HUES6 (cell line): ENCODE results near the gene GRN.

Experiments used
- H3K27ac ChIP-seq: 2 replicates; pipeline ENCODE4 v1.7.0; 2013; ENCODE audit warnings: low read depth, mild to moderate bottlenecking, low read length, inconsistent platforms
- H3K27me3 ChIP-seq: 2 replicates; pipeline ENCODE4 v1.6.1; 2013; ENCODE audit warnings: low read length; ENCODE audit not compliant: control insufficient read depth, insufficient read depth
- H3K36me3 ChIP-seq: 2 replicates; pipeline ENCODE4 v1.6.1; 2013; ENCODE audit warnings: low read length; ENCODE audit not compliant: control insufficient read depth, insufficient read depth
- H3K4me1 ChIP-seq: 2 replicates; pipeline ENCODE4 v1.6.1; 2013; ENCODE audit warnings: low read length; ENCODE audit not compliant: control insufficient read depth, insufficient read depth
- H3K4me3 ChIP-seq: 2 replicates; pipeline ENCODE4 v1.5.1; 2013; ENCODE audit warnings: low read depth, low read length
- H3K9ac ChIP-seq: one replicate; pipeline ENCODE4 v1.6.1; 2013; ENCODE audit warnings: mild to moderate bottlenecking, low read length
- H3K9me3 ChIP-seq: 2 replicates; pipeline ENCODE4 v1.6.1; 2013; ENCODE audit warnings: low read depth, low read length; ENCODE audit not compliant: control insufficient read depth, insufficient read depth

GRN gene

GRCh38 chr17:44376779-44377178 is 31.7 kb downstream of the GRN start:
- H3K9me3 ChIP-seq, result no peaks in the 10 kb centered on the region
- H3K4me3 ChIP-seq, result no peak overlapping the region
- peaks cover 17% of the 10 kb centered on the region for H3K4me1 ChIP-seq
- H3K27me3 ChIP-seq, result no peaks in the 10 kb centered on the region
- no peak overlapping the region for H3K9ac ChIP-seq
- no peaks in the 10 kb centered on the region for H3K36me3 ChIP-seq
- no peak overlapping the region for H3K27ac ChIP-seq

DNA sequence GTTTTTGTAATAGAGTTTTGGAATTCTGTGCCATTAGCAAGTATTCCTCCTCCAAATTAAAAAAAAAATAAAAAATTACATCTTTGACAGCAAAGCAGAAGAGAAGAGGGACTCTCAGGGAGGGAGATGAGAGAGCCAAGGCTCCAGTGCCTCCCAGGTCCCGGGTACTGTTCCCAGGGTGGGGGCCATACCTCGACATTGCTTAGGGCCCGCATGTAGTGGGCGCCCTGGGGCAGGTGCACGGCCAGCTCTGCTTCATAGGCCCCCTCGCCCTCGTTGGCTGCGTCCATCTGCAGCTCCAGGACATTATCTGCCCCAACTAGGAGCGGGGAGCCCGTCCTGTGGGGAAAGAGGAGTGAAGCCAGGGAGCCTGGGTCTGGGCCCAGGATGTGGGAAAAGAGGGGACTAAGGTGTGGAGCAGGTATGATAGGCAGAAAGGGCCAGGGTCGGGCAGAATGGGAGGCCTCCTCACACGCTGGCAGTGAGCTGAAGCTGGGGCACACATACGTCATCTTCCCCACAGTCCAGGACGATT is 33.1 kb downstream of the GRN start:
- no peaks in the 10 kb centered on the region for H3K9me3 ChIP-seq
- no peak overlapping the region for H3K4me3 ChIP-seq
- H3K36me3 ChIP-seq, result no peaks in the 10 kb centered on the region
- no peak overlapping the region for H3K27ac ChIP-seq
- H3K9ac ChIP-seq, result no peak overlapping the region
- peaks cover 6% of the 10 kb centered on the region for H3K27me3 ChIP-seq
- peaks cover 17% of the 10 kb centered on the region for H3K4me1 ChIP-seq

DNA sequence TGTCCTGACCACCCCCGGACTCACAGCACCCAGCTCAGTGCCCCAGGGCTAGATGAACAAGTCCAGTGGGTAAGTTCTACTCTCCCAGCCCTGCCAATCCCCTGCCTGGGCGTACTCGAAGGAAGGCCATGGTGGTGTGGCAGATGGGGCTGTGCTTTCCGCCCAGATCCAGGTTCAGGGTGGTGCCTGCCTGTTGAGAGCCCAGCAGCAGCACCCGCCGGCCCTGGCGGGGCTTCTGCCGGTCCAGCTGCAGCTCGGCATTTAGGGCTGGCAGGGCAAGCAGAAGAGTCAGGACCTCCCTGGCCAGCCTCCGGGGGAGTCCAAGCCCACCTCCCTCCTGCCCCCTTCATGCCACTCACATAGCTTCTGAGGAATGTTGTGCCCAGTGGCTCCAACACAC is 34.8 kb downstream of the GRN start:
- Histone ChIP-seq H3K4me1 (peaks cover 18% of the 10 kb centered on the region), H3K9me3 (no peaks in the 10 kb centered on the region), H3K9ac (no peak overlapping the region), H3K36me3 (no peaks in the 10 kb centered on the region), H3K27ac (no peak overlapping the region), H3K4me3 (no peak overlapping the region), H3K27me3 (peaks cover 23% of the 10 kb centered on the region)

- no peaks in the 10 kb centered on the region for H3K36me3 ChIP-seq
- no peak overlapping the region for H3K9ac ChIP-seq
- peaks cover 13% of the 10 kb centered on the region for H3K4me1 ChIP-seq
- H3K4me3 ChIP-seq, result no peak overlapping the region
- H3K9me3 ChIP-seq, result no peaks in the 10 kb centered on the region
- H3K27ac ChIP-seq, result no peak overlapping the region
- peaks cover 29% of the 10 kb centered on the region for H3K27me3 ChIP-seq
These were observed 35.7 kb downstream of the GRN start for GRCh38 chr17:44380767-44381166.

DNA sequence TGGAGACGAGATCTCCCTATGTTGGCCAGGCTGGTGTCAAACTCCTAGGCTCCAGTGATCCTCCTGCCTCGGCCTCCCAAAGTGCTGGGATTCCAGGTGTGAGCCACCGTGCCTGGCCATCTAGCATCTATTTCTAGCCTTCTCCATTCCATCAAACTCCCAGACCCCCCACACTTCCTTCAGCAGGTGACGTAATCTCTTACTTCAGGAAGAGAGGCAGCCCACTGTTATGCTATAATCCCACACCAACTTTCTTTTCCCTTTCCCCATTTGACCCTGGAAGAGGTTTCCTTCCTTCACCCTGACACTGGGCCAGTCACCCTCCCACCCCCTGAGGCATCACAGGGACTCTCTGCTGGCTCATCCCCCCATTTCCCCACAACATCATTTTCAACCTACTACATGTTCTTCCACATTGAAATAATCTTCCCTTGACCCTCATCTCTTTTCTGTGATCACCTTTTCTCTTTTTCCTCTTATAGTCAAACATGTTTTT is 36.8 kb downstream of the GRN start:
- Histone ChIP-seq H3K4me1 (peaks cover 10% of the 10 kb centered on the region), H3K9ac (no peak overlapping the region), H3K4me3 (no peak overlapping the region), H3K27me3 (peaks cover 36% of the 10 kb centered on the region), H3K27ac (no peak overlapping the region), H3K36me3 (no peaks in the 10 kb centered on the region), H3K9me3 (no peaks in the 10 kb centered on the region)

DNA sequence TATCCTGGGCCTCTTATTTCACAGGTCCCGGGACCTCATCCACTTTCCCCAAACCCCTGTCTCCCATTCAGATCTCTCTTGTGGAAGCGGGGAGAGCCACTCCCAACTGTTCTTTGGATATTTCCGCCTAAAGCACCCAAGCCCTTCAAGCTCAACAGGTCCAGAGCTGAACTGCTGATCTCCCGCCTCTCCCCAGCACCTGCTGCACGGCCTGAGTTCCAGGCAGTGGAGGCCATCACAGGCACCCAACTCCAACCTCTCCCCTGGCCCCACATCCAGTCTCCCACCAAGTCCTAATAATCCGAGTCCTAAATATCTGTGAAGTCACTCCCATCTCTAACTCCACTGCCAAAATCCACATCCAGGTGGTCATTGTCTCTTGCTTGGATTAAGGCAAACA is 37.8 kb downstream of the GRN start:
- Histone ChIP-seq H3K27me3 (peaks cover 36% of the 10 kb centered on the region), H3K9me3 (no peaks in the 10 kb centered on the region), H3K4me1 (peaks cover 10% of the 10 kb centered on the region), H3K27ac (no peak overlapping the region), H3K9ac (no peak overlapping the region), H3K36me3 (no peaks in the 10 kb centered on the region), H3K4me3 (no peak overlapping the region)

DNA sequence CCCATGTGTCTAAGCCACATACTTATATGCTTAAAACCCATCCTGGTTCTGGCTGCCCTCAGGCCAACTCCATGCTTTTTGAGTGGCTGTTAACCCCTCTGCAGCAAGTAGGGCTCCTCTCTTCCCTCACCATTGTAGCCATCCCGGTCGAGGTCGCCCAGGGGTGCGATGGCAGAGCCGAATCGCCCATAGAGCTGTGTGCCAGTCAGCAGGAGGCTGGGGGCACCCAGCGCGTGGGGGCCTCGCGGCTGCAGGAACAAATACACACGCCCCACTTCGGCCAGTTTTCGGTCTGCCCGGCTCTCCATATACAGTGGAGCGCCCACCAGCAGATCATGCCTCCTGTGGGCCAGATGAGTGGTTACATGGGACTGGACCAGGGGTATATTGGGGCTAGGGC is 38.3 kb downstream of the GRN start:
- H3K9me3 ChIP-seq, result no peaks in the 10 kb centered on the region
- H3K36me3 ChIP-seq, result no peaks in the 10 kb centered on the region
- H3K4me1 ChIP-seq, result peaks cover 10% of the 10 kb centered on the region
- H3K27me3 ChIP-seq, result peaks cover 36% of the 10 kb centered on the region
- no peak overlapping the region for H3K9ac ChIP-seq
- no peak overlapping the region for H3K4me3 ChIP-seq
- no peak overlapping the region for H3K27ac ChIP-seq

GRCh38 chr17:44383861-44384260 is 38.8 kb downstream of the GRN start:
- no peaks in the 10 kb centered on the region for H3K9me3 ChIP-seq
- H3K4me1 ChIP-seq, result peaks cover 10% of the 10 kb centered on the region
- H3K9ac ChIP-seq, result no peak overlapping the region
- H3K27me3 ChIP-seq, result peaks cover 36% of the 10 kb centered on the region
- no peak overlapping the region for H3K4me3 ChIP-seq
- no peaks in the 10 kb centered on the region for H3K36me3 ChIP-seq
- no peak overlapping the region for H3K27ac ChIP-seq

- H3K9me3 ChIP-seq, result no peaks in the 10 kb centered on the region
- H3K27ac ChIP-seq, result no peak overlapping the region
- peaks cover 10% of the 10 kb centered on the region for H3K4me1 ChIP-seq
- peak overlapping the region; percentile 50 for H3K9ac ChIP-seq
- H3K27me3 ChIP-seq, result peaks cover 36% of the 10 kb centered on the region
- no peaks in the 10 kb centered on the region for H3K36me3 ChIP-seq
- peak overlapping the region; percentile 77 for H3K4me3 ChIP-seq
These were observed 39.2 kb downstream of the GRN start for GRCh38 chr17:44384281-44384822.

GRCh38 chr17:44384823-44385286 is 39.8 kb downstream of the GRN start:
- Histone ChIP-seq H3K36me3 (no peaks in the 10 kb centered on the region), H3K4me3 (peak overlapping the region; percentile 77), H3K27me3 (peaks cover 36% of the 10 kb centered on the region), H3K9ac (peak overlapping the region; percentile 50), H3K4me1 (peaks cover 10% of the 10 kb centered on the region), H3K27ac (no peak overlapping the region), H3K9me3 (no peaks in the 10 kb centered on the region)

DNA sequence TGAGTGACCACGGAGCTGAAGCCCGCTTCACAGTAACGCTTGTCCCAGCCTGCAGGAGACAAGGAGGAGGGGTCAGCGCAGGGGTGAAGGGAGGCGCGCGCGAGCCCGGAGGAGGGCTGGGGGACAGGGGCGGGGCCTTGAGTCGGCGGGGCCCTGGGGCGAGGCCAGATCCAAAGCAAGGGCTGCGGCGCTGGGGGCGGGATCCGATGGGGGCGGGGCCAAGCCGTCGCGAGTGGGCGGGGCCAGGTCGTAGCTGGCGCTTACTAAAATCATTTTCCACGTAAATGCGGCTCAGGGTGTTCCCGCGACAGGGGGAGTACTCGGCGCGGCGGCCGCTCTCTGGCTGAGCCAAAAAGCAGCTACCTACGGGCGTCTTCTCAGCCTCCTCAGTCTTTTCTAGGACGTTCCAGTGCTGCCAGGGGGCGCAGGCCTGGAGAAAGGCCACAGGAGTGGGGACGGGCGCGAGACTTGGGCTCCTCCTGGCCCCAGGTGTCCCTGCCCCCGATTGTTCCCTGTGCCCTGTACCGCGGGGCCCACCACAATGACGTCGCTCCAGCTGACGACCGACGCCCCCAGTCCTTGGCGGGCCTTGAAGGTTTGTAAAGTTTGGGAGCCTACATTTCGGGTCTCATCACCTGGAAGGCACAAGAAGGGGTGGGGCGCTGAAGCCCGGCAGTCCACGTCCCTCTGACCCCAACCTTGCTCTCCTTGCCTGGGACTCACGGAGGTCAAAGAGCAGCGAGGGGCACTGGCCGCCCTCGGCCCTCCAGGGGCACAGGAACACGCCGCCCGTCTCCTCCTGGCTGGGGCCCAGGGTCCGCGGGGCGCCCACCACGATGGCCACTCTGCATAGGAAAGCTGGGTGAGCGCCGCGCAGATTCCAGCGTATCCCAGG is 40.4 kb downstream of the GRN start:
- peaks cover 10% of the 10 kb centered on the region for H3K4me1 ChIP-seq
- H3K36me3 ChIP-seq, result no peaks in the 10 kb centered on the region
- no peak overlapping the region for H3K27ac ChIP-seq
- no peaks in the 10 kb centered on the region for H3K9me3 ChIP-seq
- H3K4me3 ChIP-seq, result peak overlapping the region; percentile 77
- peaks cover 36% of the 10 kb centered on the region for H3K27me3 ChIP-seq
- H3K9ac ChIP-seq, result peak overlapping the region; percentile 56
